Neural cell (in vitro differentiated cells): ENCODE results near the gene LALBA. TPM values are rescaled to one million over a fixed set of nuclear protein-coding genes. Genes with fewer than 3 reads are reported as not detected.
"Not testable (repeated sequence)": the region's sequence is repeated elsewhere in the genome, so short reads cannot be mapped to it uniquely, and the experiment has no call there.

Experiments
- H2AFZ ChIP-seq: fragments of 200-600, 300-800 bp; sonication (generic), shearing (Covaris generic); 2 replicates; pipeline ENCODE4 v1.6.0; 2014; ENCODE audit warnings: low read depth, mild to moderate bottlenecking, antibody characterized with exemption, low read length, moderate library complexity
- H3F3A ChIP-seq: fragments of 200-600 bp; shearing (Covaris generic); 2 replicates; pipeline ENCODE4 v1.6.1; 2016; ENCODE audit warnings: mild to moderate bottlenecking, moderate library complexity, mixed read lengths, antibody characterized with exemption, low read length; ENCODE audit not compliant: insufficient read depth, poor library complexity, severe bottlenecking
- H3K27ac ChIP-seq: fragments of 200-600, 300-800 bp; sonication (generic), shearing (Covaris generic); 2 replicates; pipeline ENCODE4 v1.5.1; 2014; ENCODE audit warnings: mild to moderate bottlenecking, low read length, moderate library complexity
- H3K27me3 ChIP-seq: fragments of 300-800, 200-600 bp; sonication (generic), shearing (Covaris generic); 2 replicates; pipeline ENCODE4 v1.6.0; 2014; ENCODE audit warnings: mild to moderate bottlenecking, low read depth, low read length, moderate library complexity; ENCODE audit not compliant: insufficient read depth
- H3K36me3 ChIP-seq: fragments of 300-800, 200-600 bp; sonication (generic), shearing (Covaris generic); 2 replicates; pipeline ENCODE4 v1.5.1; 2014; ENCODE audit warnings: mild to moderate bottlenecking, antibody characterized with exemption, low read length, moderate library complexity; ENCODE audit not compliant: insufficient read depth
- H3K4me2 ChIP-seq: fragments of 300-800, 200-600 bp; sonication (generic), shearing (Covaris generic); 2 replicates; pipeline ENCODE4 v1.6.0; 2014; ENCODE audit warnings: mild to moderate bottlenecking, low read length
- H3K4me3 ChIP-seq: fragments of 300-800, 200-600 bp; sonication (generic), shearing (Covaris generic); 2 replicates; pipeline ENCODE4 v1.5.1; 2014; ENCODE audit warnings: mild to moderate bottlenecking, low read length, moderate library complexity
- H3K79me2 ChIP-seq: fragments of 200-600 bp; shearing (Covaris generic); replicated peaks from 2 replicates; pipeline ENCODE4 v1.6.0; 2014; ENCODE audit warnings: mild to moderate bottlenecking, low read length, moderate library complexity; ENCODE audit not compliant: insufficient read depth
- H3K9ac ChIP-seq: fragments of 300-800, 200-600 bp; sonication (generic), shearing (Covaris generic); 2 replicates; pipeline ENCODE4 v1.6.1; 2016; ENCODE audit warnings: mild to moderate bottlenecking, low read length, mixed read lengths
- H3K9me2 ChIP-seq: fragments of 200-600 bp; shearing (Covaris generic); 2 replicates; pipeline ENCODE4 v1.6.1; 2016; ENCODE audit warnings: mild to moderate bottlenecking, low read length, mixed read lengths; ENCODE audit not compliant: insufficient read depth
- H3K9me3 ChIP-seq: fragments of 200-600, 300-800 bp; sonication (generic), shearing (Covaris generic); 2 replicates; pipeline ENCODE4 v1.6.1; 2016; ENCODE audit warnings: mild to moderate bottlenecking, mixed run types, low read length, moderate library complexity, mixed read lengths
- H4K20me1 ChIP-seq: fragments of 200-600 bp; shearing (Covaris generic); 2 replicates; pipeline ENCODE4 v1.6.1; 2016; ENCODE audit warnings: mild to moderate bottlenecking, mixed run types; ENCODE audit not compliant: insufficient read depth
- CTCF ChIP-seq: fragments of 450-650 bp; IDR thresholded peaks from 2 replicates; pipeline ENCODE4 v1.5.1; 2014; ENCODE audit warnings: antibody characterized with exemption, mild to moderate bottlenecking, moderate library complexity; ENCODE audit not compliant: poor library complexity, severe bottlenecking
- EP300 ChIP-seq: fragments of 450-650 bp; conservative IDR thresholded peaks from 2 replicates; pipeline ENCODE4 v1.6.1; 2014; ENCODE audit warnings: antibody characterized with exemption, mild to moderate bottlenecking, moderate library complexity; ENCODE audit not compliant: poor library complexity, severe bottlenecking
- EZH2 ChIP-seq: fragments of 200-600, 300-800 bp; shearing (Covaris generic), sonication (generic); IDR thresholded peaks from 2 replicates; pipeline ENCODE4 v1.6.1; 2014; ENCODE audit warnings: antibody characterized with exemption, low read length, borderline replicate concordance, mild to moderate bottlenecking; ENCODE audit not compliant: insufficient read depth, poor library complexity, severe bottlenecking
- MXI1 ChIP-seq: fragments of 450-650 bp; conservative IDR thresholded peaks from 2 replicates; pipeline ENCODE4 v1.6.1; 2014; ENCODE audit warnings: antibody characterized with exemption, mild to moderate bottlenecking; ENCODE audit not compliant: poor library complexity, severe bottlenecking
- POLR2AphosphoS5 ChIP-seq: IDR thresholded peaks from 2 replicates; pipeline ENCODE4 v1.6.1; 2012
- RAD21 ChIP-seq: fragments of 450-650 bp; conservative IDR thresholded peaks from 2 replicates; pipeline ENCODE4 v1.6.1; 2014; ENCODE audit warnings: antibody characterized with exemption, mild to moderate bottlenecking, moderate library complexity
- SMC3 ChIP-seq: fragments of 450-650 bp; conservative IDR thresholded peaks from 2 replicates; pipeline ENCODE4 v1.6.1; 2014; ENCODE audit warnings: antibody characterized with exemption, mild to moderate bottlenecking, moderate library complexity; ENCODE audit not compliant: poor library complexity
- TAF1 ChIP-seq: IDR thresholded peaks from 2 replicates; pipeline ENCODE4 v1.6.1; 2012; ENCODE audit warnings: low read depth
- polyA plus RNA-seq: library from polyadenylated mRNA; depleted of rRNA; stranded (reverse); fragments of >200 nt; gene quantifications from 2 replicates; pipeline ENCODE4 v1.2.3, GENCODE V29; 2014
- TF ChIP-seq, protein P1 (sequence below): IDR thresholded peaks from 2 replicates; pipeline ENCODE4 v1.6.1; 2012; ENCODE audit warnings: borderline replicate concordance

The LALBA gene
- polyA plus RNA-seq, 1 donor from 2014 or later, result not detected

DNA sequence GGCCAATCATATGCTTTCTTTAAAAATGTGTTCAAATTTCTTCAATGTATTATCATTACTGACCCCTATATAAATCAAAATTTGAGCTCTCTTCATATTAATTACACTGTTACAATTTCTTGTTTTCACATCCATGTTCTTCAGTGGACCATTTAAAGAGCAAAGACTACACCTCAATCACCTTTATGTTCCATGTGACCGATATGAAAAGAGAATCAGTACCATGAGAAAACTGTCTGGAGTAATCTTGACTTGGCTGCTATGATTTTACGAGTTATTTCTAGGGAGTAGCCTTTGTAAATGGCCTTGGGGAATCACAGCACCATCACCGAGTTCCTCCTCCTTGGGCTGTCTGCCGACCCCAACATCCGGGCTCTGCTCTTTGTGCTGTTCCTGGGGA lies 44.5 kb downstream of the LALBA start, which contains the start of gene OR8S1:
TSS of gene OR8S1 (plus strand) at position 301 of the 400 bp plus-strand sequence. CDS start at position 301, 0 bp downstream.
- Histone ChIP-seq H3K36me3 (no peaks in the 10 kb centered on the region), H3K9me2 (no peaks in the 10 kb centered on the region), H3K4me3 (no peak within 1 kb of the TSS), H3F3A (no peaks in the 10 kb centered on the region), H3K27me3 (no peaks in the 10 kb centered on the region), H3K27ac (no peak within 1 kb of the TSS), H3K79me2 (no peaks in the 10 kb centered on the region), H4K20me1 (no peaks in the 10 kb centered on the region), H3K9ac (no peak within 1 kb of the TSS), H3K9me3 (no peaks in the 10 kb centered on the region), H3K4me2 (no peak within 1 kb of the TSS), H2AFZ (no peak within 1 kb of the TSS)
- no peak for TF ChIP-seq EP300
- TF ChIP-seq CTCF, result no peak
- TF ChIP-seq SMC3, result no peak
- no peak for TF ChIP-seq RAD21
- no peak for TF ChIP-seq EZH2
- no peak for TF ChIP-seq TAF1
- TF ChIP-seq POLR2AphosphoS5, result no peak
- TF ChIP-seq MXI1, result no peak
- TF ChIP-seq, protein P1, sequence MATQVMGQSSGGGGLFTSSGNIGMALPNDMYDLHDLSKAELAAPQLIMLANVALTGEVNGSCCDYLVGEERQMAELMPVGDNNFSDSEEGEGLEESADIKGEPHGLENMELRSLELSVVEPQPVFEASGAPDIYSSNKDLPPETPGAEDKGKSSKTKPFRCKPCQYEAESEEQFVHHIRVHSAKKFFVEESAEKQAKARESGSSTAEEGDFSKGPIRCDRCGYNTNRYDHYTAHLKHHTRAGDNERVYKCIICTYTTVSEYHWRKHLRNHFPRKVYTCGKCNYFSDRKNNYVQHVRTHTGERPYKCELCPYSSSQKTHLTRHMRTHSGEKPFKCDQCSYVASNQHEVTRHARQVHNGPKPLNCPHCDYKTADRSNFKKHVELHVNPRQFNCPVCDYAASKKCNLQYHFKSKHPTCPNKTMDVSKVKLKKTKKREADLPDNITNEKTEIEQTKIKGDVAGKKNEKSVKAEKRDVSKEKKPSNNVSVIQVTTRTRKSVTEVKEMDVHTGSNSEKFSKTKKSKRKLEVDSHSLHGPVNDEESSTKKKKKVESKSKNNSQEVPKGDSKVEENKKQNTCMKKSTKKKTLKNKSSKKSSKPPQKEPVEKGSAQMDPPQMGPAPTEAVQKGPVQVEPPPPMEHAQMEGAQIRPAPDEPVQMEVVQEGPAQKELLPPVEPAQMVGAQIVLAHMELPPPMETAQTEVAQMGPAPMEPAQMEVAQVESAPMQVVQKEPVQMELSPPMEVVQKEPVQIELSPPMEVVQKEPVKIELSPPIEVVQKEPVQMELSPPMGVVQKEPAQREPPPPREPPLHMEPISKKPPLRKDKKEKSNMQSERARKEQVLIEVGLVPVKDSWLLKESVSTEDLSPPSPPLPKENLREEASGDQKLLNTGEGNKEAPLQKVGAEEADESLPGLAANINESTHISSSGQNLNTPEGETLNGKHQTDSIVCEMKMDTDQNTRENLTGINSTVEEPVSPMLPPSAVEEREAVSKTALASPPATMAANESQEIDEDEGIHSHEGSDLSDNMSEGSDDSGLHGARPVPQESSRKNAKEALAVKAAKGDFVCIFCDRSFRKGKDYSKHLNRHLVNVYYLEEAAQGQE, result no peak

DNA sequence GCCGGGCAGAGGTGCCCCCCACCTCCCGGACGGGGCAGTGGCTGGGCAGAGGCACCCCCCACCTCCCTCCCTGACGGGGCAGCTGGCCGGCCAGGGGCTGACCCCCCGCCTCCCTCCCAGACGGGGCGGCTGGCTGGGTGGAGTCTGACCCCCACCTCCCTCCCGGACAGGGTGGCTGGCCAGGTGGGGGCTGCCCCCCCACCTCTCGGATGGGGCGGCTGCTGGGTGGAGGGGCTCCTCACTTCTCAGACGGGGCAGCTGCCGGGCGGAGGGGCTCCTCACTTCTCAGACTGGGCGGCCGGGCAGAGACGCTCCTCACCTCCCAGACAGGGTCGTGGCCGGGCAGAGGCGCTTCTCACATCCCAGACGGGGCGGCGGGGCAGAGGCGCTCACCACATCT lies 49.5 kb downstream of the LALBA start:
- not testable (repeated sequence) for H3K79me2 ChIP-seq, H3K27me3 ChIP-seq, H3K36me3 ChIP-seq, H3K27ac ChIP-seq, H3F3A ChIP-seq, H3K9ac ChIP-seq, H2AFZ ChIP-seq, H3K9me2 ChIP-seq, H3K4me3 ChIP-seq, H3K4me2 ChIP-seq, H4K20me1 ChIP-seq, H3K9me3 ChIP-seq

Other genes starting within 250 kb of the LALBA start
- 41.6 TPM in 2 replicates for gene ZNF641, start 219.1 kb downstream of the LALBA start, polyA plus RNA-seq
- gene ANP32D, start 97.5 kb downstream of the LALBA start, polyA plus RNA-seq, result not detected in 2 replicates
- not detected in 2 replicates for gene C12orf54, start 87.5 kb downstream of the LALBA start, polyA plus RNA-seq
- not detected in 2 replicates for gene OR8S1, start 44.4 kb downstream of the LALBA start, polyA plus RNA-seq
- 116 and 173 TPM in 2 replicates for gene KANSL2, start 112.2 kb upstream of the LALBA start, polyA plus RNA-seq
- 24.0 and 28.2 TPM in 2 replicates for gene CCNT1, start 146.7 kb upstream of the LALBA start, polyA plus RNA-seq
- gene ADCY6, start 219.0 kb upstream of the LALBA start, polyA plus RNA-seq, result 43.1 and 48.2 TPM in 2 replicates
- 123 and 129 TPM in 2 replicates for gene CACNB3, start 248.4 kb upstream of the LALBA start, polyA plus RNA-seq